Gastrocnemius medialis (tissue), 4 donors: ENCODE measurements around the gene SLC26A4.

Source experiments
- CTCF ChIP-seq, 5 experiments: fragments of 450-650 bp in 3 of 5; fragments of 200-600 bp in 2 of 5; sonication (generic) in 2 of 5; IDR thresholded peaks in 4 of 5; conservative IDR thresholded peaks in 1 of 5; 1 replicate in 4 of 5; 2 replicates in 1 of 5; pipeline ENCODE4 v1.5.1; 2016 to 2019; ENCODE audit warnings: antibody characterized with exemption in 5 of 5, mild to moderate bottlenecking in 3 of 5, moderate library complexity in 3 of 5
- POLR2A ChIP-seq, 2 donors: fragments of 450-650 bp; IDR thresholded peaks; one replicate each; pipeline ENCODE4 v1.6.1; 2017; ENCODE audit warnings: antibody characterized with exemption in 2 of 2, mild to moderate bottlenecking in 2 of 2, moderate library complexity in 2 of 2

- no peak for TF ChIP-seq CTCF (IDR thresholded peaks at IDR 0.05 in 4 of 5, conservative IDR thresholded peaks at IDR 0.05 in 1 of 5)
- no peak for TF ChIP-seq POLR2A (IDR thresholded peaks at IDR 0.05)
These were observed 962 bp upstream of the SLC26A4 start for GRCh38 chr7:107659666-107660065.
